Esophagus mucosa (tissue), 1 donor: Measurements from ENCODE around the gene INVS. TPM values are rescaled to one million over a fixed set of nuclear protein-coding genes. Genes with fewer than 3 reads are reported as not detected.
"Not testable (repeated sequence)": the region's sequence is repeated elsewhere in the genome, so short reads cannot be mapped to it uniquely, and the experiment has no call there.

Experiments used
- ATAC-seq: fragments of 200-7000 bp; cut with Tn5 transposase; one replicate; pipeline ENCODE4 v1.9.1; 2020
- total RNA-seq: library from RNA; stranded (reverse); gene quantifications from one replicate; pipeline ENCODE4 v1.2.4, GENCODE V29; 2023
- donor health status: DM: yes; HTN: yes; CAD: no.

Gene INVS
- 8.6 TPM for total RNA-seq

- ATAC-seq: peak; percentile 99
These were observed at the start of gene INVS, which contains the start of gene ERP44 for GRCh38 chr9:100098887-100099721. INVS (plus strand) TSS chr9:100099243; CDS start chr9:100104522, 5,279 bp downstream. ERP44 (minus strand) TSS chr9:100099000; CDS start chr9:100098840, 160 bp downstream.

GRCh38 chr9:100049551-100049950 lies 49.5 kb upstream of the INVS start:
- ATAC-seq: no peak

GRCh38 chr9:100052375-100052774 lies 46.7 kb upstream of the INVS start:
- no peak for ATAC-seq

GRCh38 chr9:100056561-100056960 lies 42.5 kb upstream of the INVS start:
- no peak for ATAC-seq

- no peak for ATAC-seq
These were observed 41.4 kb upstream of the INVS start for GRCh38 chr9:100057624-100058023.

- no peak for ATAC-seq
These were observed 40.1 kb upstream of the INVS start for GRCh38 chr9:100058699-100059579.

GRCh38 chr9:100062683-100063082 lies 36.4 kb upstream of the INVS start:
- ATAC-seq: not testable (repeated sequence)

GRCh38 chr9:100063185-100063584 lies 35.9 kb upstream of the INVS start:
- ATAC-seq: no peak

- ATAC-seq: peak; percentile 92
These were observed 34.0 kb upstream of the INVS start for GRCh38 chr9:100064872-100065581.

GRCh38 chr9:100066539-100066938 lies 32.5 kb upstream of the INVS start:
- ATAC-seq: no peak

- not testable (repeated sequence) for ATAC-seq
These were observed 31.1 kb upstream of the INVS start for GRCh38 chr9:100067990-100068389.

GRCh38 chr9:100069068-100069467 lies 30.0 kb upstream of the INVS start:
- ATAC-seq: not testable (repeated sequence)

- ATAC-seq: no peak
These were observed 28.7 kb upstream of the INVS start for GRCh38 chr9:100070104-100071041.

- no peak for ATAC-seq
These were observed 27.8 kb upstream of the INVS start for GRCh38 chr9:100071271-100071670.

- no peak for ATAC-seq
These were observed 26.2 kb upstream of the INVS start for GRCh38 chr9:100072805-100073204.

GRCh38 chr9:100074093-100074492 lies 24.9 kb upstream of the INVS start:
- no peak for ATAC-seq

- ATAC-seq: no peak
These were observed 24.1 kb upstream of the INVS start for GRCh38 chr9:100074989-100075388.

- ATAC-seq: not testable (repeated sequence)
These were observed 22.8 kb upstream of the INVS start for GRCh38 chr9:100076256-100076655.

GRCh38 chr9:100082782-100083181 lies 16.3 kb upstream of the INVS start:
- no peak for ATAC-seq

GRCh38 chr9:100083448-100084127 lies 15.5 kb upstream of the INVS start:
- ATAC-seq: no peak

GRCh38 chr9:100084128-100084453 lies 15.0 kb upstream of the INVS start:
- ATAC-seq: no peak
